Natural killer cell (primary cell): Measurements from ENCODE around the gene ISG15. TPM values are rescaled to one million over a fixed set of nuclear protein-coding genes. Genes with fewer than 3 reads are reported as not detected.
"Not testable (repeated sequence)": the region's sequence is repeated elsewhere in the genome, so short reads cannot be mapped to it uniquely, and the experiment has no call there.

Experiments used
- ATAC-seq, 3 donors: fragments of 150-1000 bp in 2 of 3; fragments of 200-7000 bp in 1 of 3; cut with Tn5 transposase; 1 replicate in 1 of 3; 2 replicates in 2 of 3; pipeline ENCODE4 v1.10.0; 2021; ENCODE audit warnings: mild to moderate bottlenecking in 2 of 3, moderate library complexity in 2 of 3
- DNase-seq, 2 donors: peaks; one replicate each; pipeline versions ENCODE4 v3.0.0 to v3.0.0-alpha.2; 2013 to 2021; ENCODE audit warnings: mixed read lengths in 1 of 2
- H3K27ac ChIP-seq: one replicate; pipeline ENCODE4 v1.5.1; 2013; ENCODE audit warnings: mild to moderate bottlenecking, low read length
- H3K27me3 ChIP-seq: one replicate; pipeline ENCODE4 v1.6.1; 2013; ENCODE audit warnings: low read length; ENCODE audit not compliant: control insufficient read depth, insufficient read depth
- H3K36me3 ChIP-seq: one replicate; pipeline ENCODE4 v1.6.1; 2013; ENCODE audit warnings: low read length; ENCODE audit not compliant: control insufficient read depth, insufficient read depth
- H3K4me1 ChIP-seq: one replicate; pipeline ENCODE4 v1.6.1; 2013; ENCODE audit warnings: low read length; ENCODE audit not compliant: control insufficient read depth, insufficient read depth
- H3K4me3 ChIP-seq: one replicate; pipeline ENCODE4 v1.5.1; 2013; ENCODE audit warnings: low read length
- H3K9me3 ChIP-seq: one replicate; pipeline ENCODE4 v1.6.1; 2013; ENCODE audit warnings: low read length; ENCODE audit not compliant: control insufficient read depth, insufficient read depth
- H3K27ac Mint-ChIP-seq, 2 donors: one replicate each; pipeline ENCODE4 v1.8.0; 2022; ENCODE audit warnings: mild to moderate bottlenecking in 2 of 2, mixed read lengths in 2 of 2, moderate library complexity in 1 of 2
- H3K27me3 Mint-ChIP-seq, 2 donors: one replicate each; pipeline ENCODE4 v1.8.0; 2022; ENCODE audit warnings: low read depth in 2 of 2, mixed read lengths in 2 of 2
- H3K36me3 Mint-ChIP-seq: one replicate; pipeline ENCODE4 v1.8.0; 2022; ENCODE audit warnings: mixed read lengths
- H3K4me1 Mint-ChIP-seq, 2 donors: one replicate each; pipeline ENCODE4 v1.8.0; 2022; ENCODE audit warnings: mixed read lengths in 2 of 2
- H3K4me3 Mint-ChIP-seq: one replicate; pipeline ENCODE4 v1.8.0; 2022; ENCODE audit warnings: mild to moderate bottlenecking, moderate library complexity, mixed read lengths
- H3K9me3 Mint-ChIP-seq, 2 donors: one replicate each; pipeline ENCODE4 v1.8.0; 2022; ENCODE audit warnings: mixed read lengths in 2 of 2
- WGBS: methylation state at CpG from one replicate; pipeline ENCODE4 v1.1.7; 2013; ENCODE audit warnings: missing lambda C conversion rate; ENCODE audit not compliant: insufficient coverage; 5-methylcytosine and 5-hydroxymethylcytosine counted together
- intact Hi-C: fragments of 100-400 bp; cut with micrococcal nuclease; formaldehyde crosslinking; loops from one replicate; pipeline ENCODE4 v1.14.2; 2022
- total RNA-seq, 4 donors: library from RNA; stranded (reverse); fragments of 120-200 nt in 1 of 4; gene quantifications; one replicate each; pipeline versions ENCODE4 v1.2.3 to v1.2.4, GENCODE V29; 2013 to 2022
- TF ChIP-seq, protein P1 (sequence below): fragments of 200-600 bp; IDR thresholded peaks from one replicate; pipeline ENCODE4 v1.8.0; 2022; ENCODE audit warnings: antibody characterized with exemption

The ISG15 gene
- total RNA-seq, 3 donors from 2014 or later (not counting 1 experiment from before 2014, with no cell fraction given) = 17.0 to 56.9 (median 50.2) TPM

GRCh38 chr1:985126-985525 is 28.2 kb upstream of the ISG15 start:
- Histone ChIP-seq H3K27me3 (no peaks in the 10 kb centered on the region), H3K27ac (no peak overlapping the region), H3K36me3 (no peaks in the 10 kb centered on the region), H3K9me3 (no peaks in the 10 kb centered on the region), H3K4me1 (no peaks in the 10 kb centered on the region), H3K4me3 (no peak overlapping the region)
- intact Hi-C loops = no loop called here
- no peaks in the 10 kb centered on the region for H3K9me3 Mint-ChIP-seq
- H3K36me3 Mint-ChIP-seq = no peaks in the 10 kb centered on the region
- TF ChIP-seq, protein P1, sequence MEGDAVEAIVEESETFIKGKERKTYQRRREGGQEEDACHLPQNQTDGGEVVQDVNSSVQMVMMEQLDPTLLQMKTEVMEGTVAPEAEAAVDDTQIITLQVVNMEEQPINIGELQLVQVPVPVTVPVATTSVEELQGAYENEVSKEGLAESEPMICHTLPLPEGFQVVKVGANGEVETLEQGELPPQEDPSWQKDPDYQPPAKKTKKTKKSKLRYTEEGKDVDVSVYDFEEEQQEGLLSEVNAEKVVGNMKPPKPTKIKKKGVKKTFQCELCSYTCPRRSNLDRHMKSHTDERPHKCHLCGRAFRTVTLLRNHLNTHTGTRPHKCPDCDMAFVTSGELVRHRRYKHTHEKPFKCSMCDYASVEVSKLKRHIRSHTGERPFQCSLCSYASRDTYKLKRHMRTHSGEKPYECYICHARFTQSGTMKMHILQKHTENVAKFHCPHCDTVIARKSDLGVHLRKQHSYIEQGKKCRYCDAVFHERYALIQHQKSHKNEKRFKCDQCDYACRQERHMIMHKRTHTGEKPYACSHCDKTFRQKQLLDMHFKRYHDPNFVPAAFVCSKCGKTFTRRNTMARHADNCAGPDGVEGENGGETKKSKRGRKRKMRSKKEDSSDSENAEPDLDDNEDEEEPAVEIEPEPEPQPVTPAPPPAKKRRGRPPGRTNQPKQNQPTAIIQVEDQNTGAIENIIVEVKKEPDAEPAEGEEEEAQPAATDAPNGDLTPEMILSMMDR = no peak
- DNase-seq = no peak
- WGBS = 80% methylated on average over 13 of the region's 13 CpGs
- H3K27me3 Mint-ChIP-seq = peaks cover 30 to 37% of the 10 kb centered on the region in 2 donors
- H3K4me1 Mint-ChIP-seq = no peaks in the 10 kb centered on the region
- H3K4me3 Mint-ChIP-seq = no peak overlapping the region
- H3K27ac Mint-ChIP-seq = no peak overlapping the region
- no peak for ATAC-seq

DNA sequence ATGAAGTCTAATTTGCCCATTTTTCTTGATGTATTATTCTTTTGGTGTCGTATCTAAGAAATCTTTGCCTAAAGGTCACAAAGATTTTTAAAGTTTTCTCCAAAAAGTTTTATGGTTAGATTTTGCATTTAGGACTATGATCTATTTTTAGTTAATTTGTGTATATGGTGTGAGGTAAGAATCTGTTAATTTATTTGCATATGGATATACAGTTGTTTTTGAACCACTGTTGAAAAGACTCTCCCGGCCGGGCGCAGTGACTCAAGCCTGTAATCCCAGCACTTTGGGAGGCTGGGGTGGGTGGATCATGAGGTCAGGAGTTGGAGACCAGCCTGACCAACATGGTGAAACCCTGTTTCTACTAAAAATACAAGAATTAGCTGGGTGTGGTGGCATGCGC is 25.2 kb upstream of the ISG15 start:
- H3K9me3 ChIP-seq, ATAC-seq, H3K36me3 Mint-ChIP-seq, H3K27me3 ChIP-seq, H3K36me3 ChIP-seq, H3K9me3 Mint-ChIP-seq, H3K4me3 ChIP-seq, H3K4me1 Mint-ChIP-seq, H3K4me1 ChIP-seq, H3K27ac ChIP-seq, H3K27ac Mint-ChIP-seq, intact Hi-C loops, DNase-seq, H3K4me3 Mint-ChIP-seq: not testable (repeated sequence)
- peaks cover 41 to 47% of the 10 kb centered on the region in 2 donors for H3K27me3 Mint-ChIP-seq
- 92% methylated on average over 5 of the region's 5 CpGs for WGBS

GRCh38 chr1:991275-991674 is 22.0 kb upstream of the ISG15 start:
- H3K9me3 ChIP-seq, H3K9me3 Mint-ChIP-seq, ATAC-seq, H3K4me1 ChIP-seq, H3K4me3 Mint-ChIP-seq, H3K4me1 Mint-ChIP-seq, intact Hi-C loops, H3K36me3 Mint-ChIP-seq, DNase-seq, H3K36me3 ChIP-seq, H3K27ac ChIP-seq, H3K27ac Mint-ChIP-seq, H3K27me3 ChIP-seq, H3K4me3 ChIP-seq: not testable (repeated sequence)
- H3K27me3 Mint-ChIP-seq = peaks cover 39 to 42% of the 10 kb centered on the region in 2 donors
- 75% methylated on average over 6 of the region's 6 CpGs for WGBS

DNA sequence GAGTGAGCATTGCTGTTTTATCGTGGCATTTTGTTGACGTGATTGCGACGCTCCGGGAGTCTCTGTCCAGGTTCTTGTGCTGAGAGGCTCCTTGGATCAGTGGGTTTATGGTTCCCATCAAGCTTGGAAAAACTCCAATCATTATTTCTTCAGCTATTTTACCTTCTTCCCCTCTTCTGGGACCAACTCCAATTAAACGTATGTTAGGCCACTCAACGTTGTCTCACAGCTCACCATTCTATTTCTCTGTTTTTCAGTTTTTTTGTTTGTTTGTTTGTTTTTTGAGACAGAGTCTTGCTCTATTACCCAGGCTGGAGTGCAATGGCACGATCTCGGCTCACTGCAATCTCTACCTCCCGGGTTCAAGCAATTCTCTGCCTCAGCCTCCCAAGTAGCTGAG is 21.4 kb upstream of the ISG15 start:
- DNase-seq (no peak), ATAC-seq (no peak)
- H3K27me3 ChIP-seq = peaks cover 8% of the 10 kb centered on the region
- H3K9me3 Mint-ChIP-seq = no peaks in the 10 kb centered on the region
- peaks cover 0 to 5% of the 10 kb centered on the region in 2 donors for H3K4me1 Mint-ChIP-seq
- H3K36me3 Mint-ChIP-seq = no peaks in the 10 kb centered on the region
- H3K27ac ChIP-seq = no peak overlapping the region
- H3K27me3 Mint-ChIP-seq = peaks cover 37 to 41% of the 10 kb centered on the region in 2 donors
- H3K27ac Mint-ChIP-seq = no peak overlapping the region
- no peaks in the 10 kb centered on the region for H3K36me3 ChIP-seq
- TF ChIP-seq, protein P1 = no peak
- WGBS = 98% methylated on average over 10 of the region's 10 CpGs
- no peak overlapping the region for H3K4me3 ChIP-seq
- H3K4me3 Mint-ChIP-seq = no peak overlapping the region
- intact Hi-C loops = no loop called here
- H3K4me1 ChIP-seq = peaks cover 9% of the 10 kb centered on the region
- no peaks in the 10 kb centered on the region for H3K9me3 ChIP-seq
